HG03342 (cell line): ENCODE measurements around the gene CCDC88C.
A peak's percentile ranks its signal among the peaks of the same experiment; 100 is the strongest.

ENCODE experiments used
- ATAC-seq: cut with Tn5 transposase; IDR thresholded peaks from one replicate; pipeline ENCODE4 v1.9.1; 2021; ENCODE audit warnings: mild to moderate bottlenecking, moderate library complexity; ENCODE audit not compliant: unreplicated experiment

Gene CCDC88C

DNA sequence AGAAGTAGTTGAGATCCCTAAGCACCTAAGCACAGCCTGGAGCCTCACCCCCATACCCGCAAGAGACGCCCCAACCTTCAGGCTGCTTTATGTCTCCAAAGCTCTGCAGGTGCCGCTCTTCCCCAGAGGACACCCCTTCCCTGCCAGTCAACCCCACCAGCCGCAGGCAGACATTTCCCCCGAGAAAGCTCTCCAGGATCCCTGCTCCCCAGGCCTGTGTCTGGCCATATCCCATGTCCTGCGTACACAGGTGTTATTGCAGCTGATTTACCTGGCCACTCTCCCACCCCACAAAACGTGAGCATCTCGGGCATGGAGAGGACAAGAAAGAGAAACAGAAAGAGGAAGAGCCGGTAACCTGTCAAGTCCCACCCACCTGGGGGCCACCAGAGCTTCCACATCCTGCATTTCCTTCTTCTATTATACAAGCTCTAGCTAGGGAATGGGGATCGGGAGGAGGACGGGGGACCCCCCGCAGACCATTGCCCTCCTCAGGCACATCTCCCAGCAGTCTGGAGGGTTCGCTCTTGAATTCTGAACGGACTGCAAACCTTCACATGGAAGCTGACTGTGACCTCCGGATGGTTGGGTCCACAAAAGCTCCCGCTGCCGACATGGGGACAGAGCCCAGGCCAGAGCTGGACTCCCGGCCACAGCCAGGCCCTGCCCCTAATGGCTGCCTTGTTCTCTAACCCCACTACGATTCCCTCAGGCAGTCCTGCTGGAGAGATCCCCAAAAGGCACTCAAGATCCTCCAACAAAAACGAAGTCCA lies 17.6 kb downstream of the CCDC88C start:
- peak; percentile 45 for ATAC-seq

GRCh38 chr14:91398707-91399106 lies 18.9 kb downstream of the CCDC88C start:
- no peak for ATAC-seq

DNA sequence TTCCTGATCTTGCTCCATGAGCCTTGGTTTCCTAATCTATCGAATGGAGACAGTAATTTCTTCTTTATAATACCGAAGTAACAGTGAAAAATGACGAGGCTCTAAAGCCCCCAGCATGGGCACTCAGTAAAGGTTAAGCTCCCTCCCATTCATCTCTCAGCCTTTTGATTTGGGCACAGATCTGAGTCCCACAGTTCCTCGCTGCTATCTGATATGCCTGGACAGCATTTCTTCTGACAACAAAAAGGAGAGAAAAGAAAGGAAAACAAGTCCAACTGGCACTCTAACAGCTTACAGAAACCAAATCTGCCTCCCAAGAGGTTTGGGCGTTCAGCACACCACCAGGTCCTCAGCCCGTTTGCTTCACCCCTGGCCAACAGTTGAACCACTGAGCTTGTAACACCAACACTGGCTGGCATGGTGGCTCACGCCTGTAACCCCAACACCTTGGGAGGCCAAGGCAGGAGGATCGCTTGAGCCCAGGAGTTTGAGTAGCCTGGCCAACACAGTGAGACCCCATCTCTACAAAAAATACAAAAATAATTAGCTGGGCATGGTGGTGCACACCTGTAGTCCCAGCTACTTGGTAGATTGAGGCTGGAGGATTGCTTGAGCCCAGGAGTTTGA lies 19.5 kb downstream of the CCDC88C start:
- no peak for ATAC-seq

GRCh38 chr14:91396959-91397815 lies 20.4 kb downstream of the CCDC88C start:
- peak; percentile 65 for ATAC-seq

GRCh38 chr14:91396013-91396660 lies 21.5 kb downstream of the CCDC88C start:
- no peak for ATAC-seq

GRCh38 chr14:91395466-91395865 lies 22.2 kb downstream of the CCDC88C start:
- ATAC-seq: no peak

- ATAC-seq: no peak
Observed at GRCh38 chr14:91394105-91395081, 23.2 kb downstream of the CCDC88C start.

DNA sequence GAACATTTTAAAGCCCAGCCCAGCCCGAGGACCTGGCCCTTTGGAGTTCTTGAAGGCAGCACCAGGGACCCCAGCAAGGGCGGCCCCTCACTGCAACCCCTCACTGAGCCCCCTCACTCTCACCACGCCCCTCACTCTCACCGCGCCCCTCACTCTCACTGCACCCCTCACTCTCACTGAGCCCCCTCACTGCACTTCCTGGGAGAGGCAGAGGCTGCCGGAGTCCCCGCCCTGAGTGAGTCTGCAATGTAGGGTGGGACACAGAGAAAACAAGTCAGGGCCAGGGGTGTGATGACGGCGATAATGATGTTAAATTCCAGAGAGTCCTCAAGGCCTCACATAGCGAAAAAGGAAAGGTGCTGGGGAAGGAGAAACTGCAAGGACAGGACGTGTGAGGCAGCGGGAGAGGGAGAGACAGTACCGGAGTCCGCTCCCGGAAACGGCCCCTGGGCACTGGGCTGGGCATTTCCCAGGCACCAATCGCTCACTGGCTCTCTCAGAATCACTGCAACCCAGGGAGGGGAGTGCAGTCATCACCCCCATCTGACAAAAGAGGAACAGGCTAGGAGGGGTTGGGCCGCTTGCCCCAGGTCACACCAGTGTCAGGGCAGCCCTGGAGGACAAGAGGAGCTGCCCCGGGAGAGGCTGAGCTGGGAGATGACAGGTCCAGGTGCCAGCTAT lies 24.9 kb downstream of the CCDC88C start:
- no peak for ATAC-seq

GRCh38 chr14:91390165-91390778 lies 27.3 kb downstream of the CCDC88C start:
- ATAC-seq: no peak

DNA sequence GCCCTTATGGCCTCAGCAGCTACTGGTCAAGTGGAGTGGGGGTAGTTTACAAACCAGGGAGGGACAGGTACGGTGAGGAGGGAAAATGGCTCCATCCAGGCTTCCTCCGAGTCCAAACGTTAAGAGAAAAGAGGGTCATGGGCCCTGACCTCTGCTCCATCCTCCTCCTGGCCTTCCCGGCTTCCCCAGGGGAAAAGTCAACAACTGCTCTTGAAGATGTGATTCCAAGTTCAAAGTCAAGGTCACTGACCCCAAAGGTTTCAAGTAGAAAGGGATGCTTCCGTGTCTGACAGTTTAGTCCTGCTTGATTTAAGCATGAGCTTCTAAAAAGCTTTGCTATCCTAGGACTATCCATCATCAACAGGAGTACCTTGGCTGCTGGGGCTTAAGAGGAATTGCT lies 28.5 kb downstream of the CCDC88C start:
- ATAC-seq: no peak

- peak; percentile 52 for ATAC-seq
Observed at GRCh38 chr14:91388551-91388975, 29.1 kb downstream of the CCDC88C start.

DNA sequence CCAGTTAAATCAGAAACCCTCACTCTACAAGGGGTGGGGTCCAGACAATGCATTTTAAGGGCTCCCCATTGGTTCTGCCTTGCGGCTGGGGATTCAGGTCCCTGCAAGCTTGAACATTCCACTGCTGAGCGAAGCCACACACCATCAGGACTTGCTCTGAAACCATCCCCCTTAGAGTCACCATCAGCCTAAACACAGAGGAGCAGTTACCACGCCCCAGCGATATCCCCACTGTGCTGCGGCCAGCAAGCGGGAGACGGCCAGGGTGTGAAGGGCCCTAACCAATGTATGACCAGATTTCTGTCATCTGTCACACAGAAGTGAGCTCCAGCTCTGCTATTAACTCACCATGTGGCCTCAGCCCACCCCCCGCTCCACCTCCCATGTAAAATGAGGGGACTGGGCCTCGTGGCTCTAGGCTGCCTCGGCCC lies 29.7 kb downstream of the CCDC88C start:
- no peak for ATAC-seq

DNA sequence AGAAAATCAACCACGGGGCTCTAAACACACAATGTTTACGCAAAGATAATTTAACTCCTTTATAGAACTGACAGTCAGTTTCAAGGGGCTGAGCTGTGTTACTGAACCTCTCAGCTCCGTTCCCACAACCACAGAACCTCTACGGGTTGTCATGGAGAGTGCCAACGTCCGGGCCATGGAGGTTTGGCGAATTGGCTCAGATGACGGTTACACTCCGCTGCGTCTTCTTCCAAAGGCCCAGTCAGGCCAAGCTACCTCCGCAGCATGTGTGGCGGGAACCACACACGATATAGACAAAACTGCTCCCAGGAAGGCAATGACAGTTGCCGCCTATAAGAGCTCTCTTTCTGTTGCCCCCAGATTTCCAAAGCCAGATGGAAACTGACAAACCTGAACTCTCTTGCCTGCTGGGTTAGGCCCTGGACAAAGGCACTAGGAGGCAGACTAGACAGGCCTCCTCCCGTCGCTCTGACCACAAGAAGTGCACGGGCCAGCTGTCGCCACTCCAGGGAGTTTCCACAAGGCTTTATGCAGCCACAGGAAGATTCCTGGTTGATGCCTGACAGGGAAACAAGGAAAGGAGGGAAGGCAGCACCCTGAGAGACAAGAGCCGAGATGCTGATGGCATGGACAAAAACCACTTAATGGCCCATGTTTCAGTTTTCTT lies 30.3 kb downstream of the CCDC88C start:
- ATAC-seq: no peak

GRCh38 chr14:91385697-91386096 lies 31.9 kb downstream of the CCDC88C start:
- ATAC-seq: no peak

GRCh38 chr14:91385224-91385623 lies 32.4 kb downstream of the CCDC88C start:
- ATAC-seq: no peak

GRCh38 chr14:91383439-91383838 lies 34.2 kb downstream of the CCDC88C start:
- ATAC-seq: no peak

- ATAC-seq: no peak
Observed at GRCh38 chr14:91381801-91382670, 35.6 kb downstream of the CCDC88C start.
